HG03558 (cell line): ENCODE measurements around the gene ZNF609.

Source experiments
- ATAC-seq: cut with Tn5 transposase; IDR thresholded peaks from one replicate; pipeline ENCODE4 v1.9.1; 2021; ENCODE audit warnings: moderate number of reproducible peaks; ENCODE audit not compliant: unreplicated experiment; ENCODE audit errors: extremely low read depth

The ZNF609 gene

GRCh38 chr15:64460206-64460723 lies at the start of gene ZNF609:
Gene ZNF609 (plus strand): TSS chr15:64460578. CDS start chr15:64499420, 38,842 bp downstream.
- no peak for ATAC-seq

DNA sequence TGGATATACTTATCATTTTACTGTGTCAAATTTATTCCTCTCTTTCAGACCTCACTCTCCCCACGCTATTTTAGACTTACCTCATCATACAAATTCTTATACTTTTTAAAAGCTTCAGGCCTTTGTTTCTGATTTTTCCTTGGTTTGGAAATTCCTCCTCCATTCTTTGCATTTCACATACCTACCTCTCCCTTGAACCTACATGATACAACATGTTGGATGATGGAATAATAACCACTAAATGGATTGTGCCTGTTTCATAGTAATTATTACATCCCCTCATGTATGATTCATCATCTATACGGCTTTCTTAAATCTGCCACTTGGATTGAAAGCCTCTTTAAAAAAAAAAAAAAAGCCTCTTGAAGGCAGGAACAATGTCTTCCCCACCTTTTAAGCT lies 48.2 kb upstream of the ZNF609 start:
- ATAC-seq = no peak

DNA sequence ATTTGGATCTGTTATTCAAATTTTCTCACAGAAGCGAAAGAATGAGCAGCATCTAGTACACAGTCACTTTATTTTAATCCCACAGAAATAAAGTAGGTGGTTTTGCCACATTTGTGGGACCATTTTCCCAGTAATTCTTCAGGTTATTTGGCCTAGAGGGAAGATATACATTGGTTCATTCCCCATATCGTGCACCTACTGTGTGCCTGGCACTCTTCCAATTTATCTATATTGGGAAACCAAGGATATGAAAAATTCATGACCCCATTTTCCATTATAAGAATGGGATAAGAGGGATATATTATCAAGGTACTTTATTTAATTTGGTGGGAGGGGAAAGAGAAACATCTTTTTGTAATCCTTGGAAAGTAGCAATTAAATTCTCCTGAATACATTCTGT lies 37.7 kb upstream of the ZNF609 start:
- no peak for ATAC-seq

DNA sequence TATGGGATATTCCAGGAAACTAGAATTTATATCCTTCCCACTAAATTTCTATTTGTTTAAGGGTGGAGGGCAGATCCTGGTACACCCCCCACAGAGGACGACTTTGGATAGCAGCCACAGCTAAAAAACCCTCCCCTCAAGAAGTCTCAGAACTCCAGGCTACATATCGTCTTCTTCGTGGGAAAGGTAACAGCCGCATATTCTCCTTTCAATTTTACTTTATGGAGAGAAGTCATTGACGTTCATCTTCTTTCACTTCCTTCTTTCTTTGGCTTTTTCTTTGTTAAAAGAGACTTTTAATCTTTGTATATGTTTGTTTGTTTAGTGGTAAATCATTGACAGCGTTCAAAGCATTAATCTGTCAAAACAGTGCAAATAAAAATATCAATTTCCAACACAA lies 36.4 kb upstream of the ZNF609 start:
- no peak for ATAC-seq

DNA sequence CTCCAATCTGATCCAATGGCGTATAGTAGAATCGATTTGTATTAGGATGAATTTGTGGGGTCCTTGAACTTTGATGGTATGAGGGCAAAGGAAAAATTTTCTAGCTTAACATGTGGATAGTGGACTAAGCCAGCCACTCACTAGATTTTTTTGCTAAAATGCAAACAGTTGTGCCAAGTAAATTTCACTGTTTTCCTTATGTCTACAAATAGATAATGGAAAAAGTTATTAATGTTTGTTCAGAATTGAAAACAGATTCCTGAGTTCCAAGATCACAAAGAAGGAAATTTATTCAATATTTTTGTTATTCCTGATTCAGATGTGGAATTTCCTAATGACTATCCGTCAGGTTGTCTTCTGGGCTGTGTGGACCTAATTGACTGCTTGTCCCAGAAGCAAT lies 35.2 kb upstream of the ZNF609 start:
- no peak for ATAC-seq

DNA sequence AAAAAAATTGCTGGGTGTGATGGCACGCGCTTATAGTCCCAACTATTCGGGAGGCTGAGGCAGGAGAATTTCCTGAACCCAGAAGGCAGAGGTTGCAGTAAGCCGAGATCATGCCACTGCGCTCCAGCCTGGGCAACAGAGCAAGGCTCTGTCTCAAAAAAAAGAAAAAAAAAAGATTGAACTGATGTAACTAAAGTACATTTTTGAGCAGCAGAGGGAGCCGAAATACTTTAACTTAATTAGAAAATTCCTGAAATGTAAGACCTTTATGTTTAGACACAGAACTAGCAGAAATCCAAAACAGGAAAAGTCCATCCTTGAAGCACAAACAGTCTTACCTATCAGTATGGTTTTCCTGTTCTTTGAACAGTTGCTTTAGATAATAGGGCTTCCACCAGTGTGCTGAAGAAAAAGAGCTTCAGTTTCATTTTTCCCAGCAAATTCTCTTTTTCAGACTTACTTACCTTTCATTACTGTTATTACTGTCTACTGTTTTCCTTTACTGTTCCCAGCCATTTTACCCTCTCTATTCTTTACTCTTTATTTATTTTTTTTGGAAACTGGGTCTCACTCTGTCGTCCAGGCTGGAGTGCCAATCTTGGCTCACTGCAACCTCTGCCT lies 33.4 kb upstream of the ZNF609 start:
- ATAC-seq = no peak

DNA sequence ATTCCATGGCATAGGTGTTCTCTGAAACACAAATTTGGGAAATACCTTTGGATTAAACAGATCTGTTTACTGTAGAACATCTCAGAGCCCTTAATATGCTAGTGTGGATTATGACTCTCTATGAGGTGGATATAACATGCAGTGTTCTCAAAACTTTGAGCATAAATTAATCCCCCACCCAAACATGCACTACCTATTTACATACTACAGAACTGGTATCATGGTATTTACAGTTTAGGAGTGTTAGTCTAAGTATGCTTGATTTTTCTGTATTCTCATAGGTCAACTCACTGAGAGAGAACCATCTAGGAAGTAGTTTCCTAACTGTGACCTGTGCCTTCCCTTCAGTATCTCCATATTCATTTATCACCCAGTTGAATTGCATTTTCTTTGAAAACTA lies 30.9 kb upstream of the ZNF609 start:
- no peak for ATAC-seq

DNA sequence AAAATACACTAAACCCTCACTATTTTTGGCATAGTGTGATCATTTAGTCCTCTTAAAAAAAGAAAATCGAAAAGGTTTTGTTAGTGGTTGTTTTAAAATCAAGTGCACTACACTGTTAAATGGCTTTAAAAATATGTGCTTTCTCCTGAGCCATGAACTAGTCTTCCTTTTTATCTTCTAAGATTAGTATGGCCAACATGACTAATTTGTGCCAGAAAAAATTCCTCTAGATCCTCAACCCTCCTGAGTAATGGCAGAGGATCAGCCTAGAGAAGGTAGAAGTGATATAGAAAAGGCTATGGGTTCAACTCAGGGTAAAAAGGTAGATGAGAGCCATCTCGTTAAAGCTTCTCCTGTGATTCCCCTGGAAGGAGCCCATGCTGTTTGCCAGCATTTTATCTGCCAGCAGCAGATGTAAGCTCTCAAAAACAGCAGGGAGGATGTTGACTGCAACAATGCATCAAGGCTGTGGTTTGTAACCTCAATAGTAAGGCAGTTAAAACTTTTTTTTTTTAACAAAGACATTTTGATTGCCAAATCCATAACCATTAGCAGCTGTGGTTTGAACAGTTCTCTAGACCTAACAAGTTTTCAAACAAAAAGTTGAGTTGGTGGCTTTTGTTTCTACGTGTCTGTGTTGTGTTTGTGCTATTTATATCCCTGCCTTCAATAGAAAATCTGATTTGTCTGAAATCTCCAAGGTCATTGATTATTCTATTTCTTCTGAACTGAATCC lies 30.2 kb upstream of the ZNF609 start:
- no peak for ATAC-seq

DNA sequence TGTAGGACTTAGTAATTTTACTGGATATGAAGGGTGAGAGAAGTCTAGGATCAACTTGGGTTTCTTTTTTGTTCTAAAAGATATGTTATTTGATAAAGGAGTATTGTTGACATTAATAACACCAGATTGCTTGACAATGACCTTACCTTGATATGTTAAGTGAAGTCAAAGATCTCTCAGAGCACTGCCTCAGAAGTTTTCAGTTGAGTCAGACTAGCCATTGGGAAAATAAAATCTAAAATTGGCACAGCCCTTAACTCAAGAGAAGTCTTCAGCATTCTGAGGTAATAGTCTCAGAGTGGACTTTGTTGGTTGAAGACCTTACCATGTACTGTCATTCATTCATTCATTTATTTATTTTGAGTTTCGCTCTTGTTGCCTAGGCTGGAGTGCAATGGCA lies 22.4 kb upstream of the ZNF609 start:
- no peak for ATAC-seq

DNA sequence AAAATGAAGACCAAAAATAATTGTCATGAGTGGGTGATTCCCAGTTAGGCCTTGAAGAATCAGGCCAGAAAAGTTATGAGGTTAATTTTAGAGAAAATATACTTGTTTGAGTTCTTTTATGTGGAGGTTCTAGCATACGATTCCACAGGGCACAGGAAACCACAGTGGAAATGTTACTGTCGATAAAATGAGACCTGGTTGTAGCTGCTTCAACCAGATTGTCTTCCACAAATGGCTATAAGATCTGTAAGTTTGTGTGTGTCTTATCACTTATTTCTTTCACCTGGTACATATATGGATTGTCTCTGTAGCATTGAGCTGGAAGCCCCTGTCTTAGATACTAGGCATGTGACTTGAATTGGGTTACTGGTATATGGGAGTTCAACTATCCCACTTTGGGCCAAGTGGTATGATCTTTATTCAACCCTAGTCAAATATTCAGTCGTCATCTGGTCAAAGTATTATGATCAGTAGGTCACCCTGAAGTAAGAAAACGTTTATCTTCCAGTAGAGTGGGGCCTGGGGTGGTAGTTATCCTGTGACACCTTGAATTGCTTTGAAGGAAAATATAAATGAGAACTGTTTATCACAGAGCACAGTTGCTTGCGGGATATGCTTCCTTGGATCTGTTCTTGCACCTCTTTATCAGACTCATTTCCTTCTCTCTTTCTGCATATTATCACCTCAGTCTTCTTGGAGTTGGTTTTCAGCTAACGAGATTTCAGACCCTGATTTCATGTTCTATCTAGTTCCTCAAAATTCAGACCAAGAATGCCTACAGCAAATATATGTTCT lies 21.5 kb upstream of the ZNF609 start:
- no peak for ATAC-seq

DNA sequence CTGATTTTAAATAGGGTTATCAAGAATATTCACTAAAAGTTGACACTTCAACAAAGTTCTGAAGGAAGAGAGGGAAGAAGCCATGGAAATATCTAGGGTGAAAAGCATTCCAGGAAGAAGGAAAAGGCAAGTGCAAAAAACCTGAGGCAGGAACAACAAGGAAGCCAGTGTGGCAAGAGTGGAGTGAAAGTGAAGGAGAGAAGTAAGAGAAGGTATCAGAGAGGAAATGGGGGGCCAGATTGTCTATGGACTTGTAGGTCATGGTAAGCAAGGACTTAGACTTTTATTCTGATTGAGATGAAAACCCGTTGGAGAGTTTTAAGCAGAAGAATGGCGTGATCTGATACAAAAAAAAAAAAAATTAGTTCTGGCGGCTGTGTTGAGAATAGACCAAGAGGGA lies 18.5 kb upstream of the ZNF609 start:
- no peak for ATAC-seq

- ATAC-seq = no peak
Measured at GRCh38 chr15:64443016-64443415, 17.4 kb upstream of the ZNF609 start.

GRCh38 chr15:64443747-64444621 lies 16.4 kb upstream of the ZNF609 start:
- peak; percentile 59 for ATAC-seq

DNA sequence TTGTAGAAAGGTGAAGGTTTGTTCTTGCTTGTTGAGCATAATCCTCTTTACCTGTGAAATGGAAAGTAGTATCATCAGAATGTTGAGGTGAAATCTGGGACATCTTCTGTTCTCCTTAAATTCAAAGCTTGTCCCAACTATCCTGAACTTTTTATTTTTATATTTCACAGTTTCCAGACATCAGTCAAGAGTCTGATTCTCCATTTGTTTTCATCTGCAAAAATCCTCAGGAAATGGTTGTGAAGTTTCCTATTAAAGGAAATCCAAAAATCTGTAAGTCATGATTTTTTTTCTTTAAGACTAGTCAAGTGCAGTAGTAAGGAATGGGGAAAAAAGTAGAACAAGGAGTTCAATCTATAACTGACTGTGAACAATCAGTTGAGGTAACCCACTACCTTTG lies 15.5 kb upstream of the ZNF609 start:
- no peak for ATAC-seq

GRCh38 chr15:64447536-64448315 lies 12.7 kb upstream of the ZNF609 start:
- no peak for ATAC-seq

GRCh38 chr15:64452988-64453688 lies 7.2 kb upstream of the ZNF609 start:
- no peak for ATAC-seq

GRCh38 chr15:64453689-64454037 lies 6.7 kb upstream of the ZNF609 start:
- no peak for ATAC-seq

GRCh38 chr15:64454282-64454681 lies 6.1 kb upstream of the ZNF609 start:
- no peak for ATAC-seq

DNA sequence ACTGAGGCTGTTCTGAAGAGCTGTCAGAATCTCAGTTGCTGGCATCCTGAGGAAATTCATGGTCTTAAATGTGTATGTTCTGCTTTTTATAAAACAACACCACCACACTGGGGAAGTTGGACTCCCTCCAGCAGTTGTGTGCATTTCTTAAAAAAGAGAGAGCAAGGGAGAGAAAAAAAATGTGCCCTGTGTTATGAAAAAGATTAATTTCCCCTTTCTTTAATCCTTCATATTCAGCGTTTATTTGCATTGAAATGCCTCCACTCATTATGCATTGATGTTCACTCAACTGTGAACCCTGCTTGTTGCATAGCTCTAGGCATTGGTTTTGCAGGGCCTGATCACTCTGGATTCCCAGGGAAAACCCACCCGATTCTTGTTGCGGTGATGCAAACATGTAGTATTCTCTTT lies 4.4 kb upstream of the ZNF609 start:
- ATAC-seq = no peak
